Common myeloid progenitor, CD34-positive (primary cell): ENCODE data around the gene VTI1B.
"Not testable (repeated sequence)": the region's sequence is repeated elsewhere in the genome, so short reads cannot be mapped to it uniquely, and the experiment has no call there.

Source experiments
- CTCF ChIA-PET: fragments of 350-600 bp; sonication (Branson Sonifier 250); formaldehyde crosslinking; loops from one replicate; lab custom pipeline; 2021; ENCODE audit warnings: antibody characterized with exemption; lab: Charles Lee
- POLR2A ChIA-PET: fragments of 350-600 bp; sonication (Branson Sonifier 250); formaldehyde crosslinking; loops from one replicate; lab custom pipeline; 2021; ENCODE audit warnings: antibody characterized with exemption; lab: Charles Lee
- DNase-seq, 3 donors: peaks; one replicate each; pipeline versions ENCODE4 v3.0.0 to v3.0.0-alpha.2; 2013
- H3K27ac ChIP-seq, 2 experiments: 1 replicate in 1 of 2; 2 replicates in 1 of 2; pipeline ENCODE4 v1.7.0; 2013; ENCODE audit warnings: inconsistent platforms in 2 of 2, low read length in 2 of 2, mild to moderate bottlenecking in 2 of 2, low read depth in 1 of 2, moderate library complexity in 1 of 2; ENCODE audit not compliant: severe bottlenecking in 2 of 2, insufficient read depth in 1 of 2, poor library complexity in 1 of 2
- H3K27me3 ChIP-seq, 5 experiments: replicated peaks in 2 of 5; 1 replicate in 3 of 5; 2 replicates in 2 of 5; pipeline versions ENCODE4 v1.6.1 to v1.7.0; 2013; ENCODE audit warnings: low read length in 4 of 5, mild to moderate bottlenecking in 2 of 5, moderate library complexity in 2 of 5, inconsistent platforms in 1 of 5; ENCODE audit not compliant: insufficient read depth in 5 of 5, control insufficient read depth in 4 of 5
- H3K36me3 ChIP-seq, 4 experiments: 1 replicate in 2 of 4; 2 replicates in 2 of 4; pipeline versions ENCODE4 v1.6.1 to v1.7.0; 2013; ENCODE audit warnings: low read length in 3 of 4, control low read depth in 1 of 4, mild to moderate bottlenecking in 1 of 4; ENCODE audit not compliant: control insufficient read depth in 4 of 4, insufficient read depth in 4 of 4
- H3K4me1 ChIP-seq, 4 experiments: 1 replicate in 3 of 4; 2 replicates in 1 of 4; pipeline versions ENCODE4 v1.6.1 to v1.7.1; 2013; ENCODE audit warnings: low read length in 3 of 4, mild to moderate bottlenecking in 3 of 4, control low read depth in 1 of 4, inconsistent platforms in 1 of 4, moderate library complexity in 1 of 4; ENCODE audit not compliant: control insufficient read depth in 4 of 4, insufficient read depth in 4 of 4; ENCODE audit errors: control extremely low read depth in 1 of 4
- H3K4me3 ChIP-seq, 7 experiments: 1 replicate in 4 of 7; 2 replicates in 3 of 7; pipeline versions ENCODE4 v1.5.1 to v1.7.0; 2013; ENCODE audit warnings: mild to moderate bottlenecking in 7 of 7, low read length in 6 of 7, moderate library complexity in 6 of 7, inconsistent platforms in 2 of 7, low read depth in 2 of 7, control low read depth in 1 of 7; ENCODE audit not compliant: insufficient read depth in 4 of 7, control insufficient read depth in 1 of 7; ENCODE audit errors: extremely low read depth in 1 of 7
- H3K9me3 ChIP-seq, 5 experiments: 1 replicate in 4 of 5; 2 replicates in 1 of 5; pipeline versions ENCODE4 v1.6.1 to v1.7.1; 2013; ENCODE audit warnings: low read length in 4 of 5, mild to moderate bottlenecking in 2 of 5, inconsistent platforms in 1 of 5, low read depth in 1 of 5, moderate library complexity in 1 of 5; ENCODE audit not compliant: control insufficient read depth in 4 of 5, insufficient read depth in 2 of 5; ENCODE audit errors: control extremely low read depth in 1 of 5
- WGBS: methylation state at CpG from one replicate; pipeline ENCODE4 v1.1.5; 2013; ENCODE audit not compliant: insufficient coverage; 5-methylcytosine and 5-hydroxymethylcytosine counted together

Gene VTI1B

GRCh38 chr14:67602076-67602475 lies 72.4 kb downstream of the VTI1B start:
- no peaks in the 10 kb centered on the region for H3K9me3 ChIP-seq
- ChIA-PET CTCF (no interaction called here), POLR2A (no interaction called here)
- peaks cover 6 to 13% (median 10%) of the 10 kb centered on the region in 4 experiments for H3K4me1 ChIP-seq
- no peaks in the 10 kb centered on the region for H3K36me3 ChIP-seq
- H3K27me3 ChIP-seq = no peaks in the 10 kb centered on the region
- H3K27ac ChIP-seq = no peak overlapping the region
- DNase-seq = peak in 1 of 3 donors; percentile 24
- H3K4me3 ChIP-seq = no peak overlapping the region
- WGBS = 81% methylated on average over 3 of the region's 7 CpGs

GRCh38 chr14:67600562-67600974 lies 73.9 kb downstream of the VTI1B start:
- 91% methylated on average over 20 of the region's 21 CpGs for WGBS
- not testable (repeated sequence) for DNase-seq, H3K27me3 ChIP-seq, H3K9me3 ChIP-seq, H3K36me3 ChIP-seq
- peak overlapping the region; percentile 41 to 97 (median 89) for H3K4me3 ChIP-seq
- ChIA-PET POLR2A (interaction anchor here (1.0 to 1.6 kb wide), 2 partner anchors 19 to 104 kb away, joined by 3 to 8 read pairs; no protein-coding TSS in a partner anchor), CTCF (interaction anchor here (0.6 to 2.7 kb wide), 17 partner anchors 9 to 104 kb away, joined by 3 to 11 read pairs (median 4); no protein-coding TSS in a partner anchor)
- peaks cover 6 to 13% (median 10%) of the 10 kb centered on the region in 4 experiments for H3K4me1 ChIP-seq
- peak overlapping the region; percentile 25 to 84 for H3K27ac ChIP-seq

GRCh38 chr14:67599698-67600561 lies 74.5 kb downstream of the VTI1B start, which contains the start of gene PIGH:
Gene PIGH (minus strand): TSS chr14:67600268. CDS start chr14:67600203, 65 bp downstream.
- Histone ChIP-seq H3K27me3 (no peaks in the 10 kb centered on the region), H3K4me1 (peaks cover 6 to 13% (median 10%) of the 10 kb centered on the region in 4 experiments), H3K9me3 (no peaks in the 10 kb centered on the region), H3K4me3 (peak within 1 kb of the TSS; percentile 41 to 97 (median 89)), H3K36me3 (no peaks in the 10 kb centered on the region), H3K27ac (peak within 1 kb of the TSS; percentile 33 to 84)
- DNase-seq = peak; percentile 90 to 94 (median 94)
- CTCF ChIA-PET = interaction anchor here (0.7 to 2.7 kb wide), 19 partner anchors 9 to 173 kb away, joined by 3 to 11 read pairs (median 4); no protein-coding TSS in a partner anchor
- WGBS = 10% methylated on average over 28 of the region's 77 CpGs
- POLR2A ChIA-PET = interaction anchor here (1.0 to 1.6 kb wide), 2 partner anchors 19 to 105 kb away, joined by 3 to 8 read pairs; no protein-coding TSS in a partner anchor
